Astrocyte of the spinal cord (primary cell): ENCODE measurements around the gene SCN8A.

Experiments used
- DNase-seq: peaks from one replicate; pipeline ENCODE4 v3.0.0; 2011; ENCODE audit warnings: low read depth, low spot score
- H3K4me3 ChIP-seq: 2 replicates; pipeline ENCODE4 v1.5.1; 2011; ENCODE audit warnings: low read depth, mild to moderate bottlenecking, low read length, moderate library complexity
- CTCF ChIP-seq: IDR thresholded peaks from 2 replicates; pipeline ENCODE4 v1.5.1; 2012; ENCODE audit warnings: low read depth, mild to moderate bottlenecking, low read length, inconsistent platforms
- in situ Hi-C: cut with HindIII; loops from 2 replicates; pipeline ENCODE4 v1.10.0; 2017; ENCODE audit warnings: low sequenced_read_pairs

Gene SCN8A

GRCh38 chr12:51819736-51820525, 228.9 kb downstream of the SCN8A start:
- DNase-seq = peak; percentile 17
- H3K4me3 ChIP-seq = peak overlapping the region; percentile 26
- TF ChIP-seq CTCF = no peak
- in situ Hi-C loops = no loop called here

DNA sequence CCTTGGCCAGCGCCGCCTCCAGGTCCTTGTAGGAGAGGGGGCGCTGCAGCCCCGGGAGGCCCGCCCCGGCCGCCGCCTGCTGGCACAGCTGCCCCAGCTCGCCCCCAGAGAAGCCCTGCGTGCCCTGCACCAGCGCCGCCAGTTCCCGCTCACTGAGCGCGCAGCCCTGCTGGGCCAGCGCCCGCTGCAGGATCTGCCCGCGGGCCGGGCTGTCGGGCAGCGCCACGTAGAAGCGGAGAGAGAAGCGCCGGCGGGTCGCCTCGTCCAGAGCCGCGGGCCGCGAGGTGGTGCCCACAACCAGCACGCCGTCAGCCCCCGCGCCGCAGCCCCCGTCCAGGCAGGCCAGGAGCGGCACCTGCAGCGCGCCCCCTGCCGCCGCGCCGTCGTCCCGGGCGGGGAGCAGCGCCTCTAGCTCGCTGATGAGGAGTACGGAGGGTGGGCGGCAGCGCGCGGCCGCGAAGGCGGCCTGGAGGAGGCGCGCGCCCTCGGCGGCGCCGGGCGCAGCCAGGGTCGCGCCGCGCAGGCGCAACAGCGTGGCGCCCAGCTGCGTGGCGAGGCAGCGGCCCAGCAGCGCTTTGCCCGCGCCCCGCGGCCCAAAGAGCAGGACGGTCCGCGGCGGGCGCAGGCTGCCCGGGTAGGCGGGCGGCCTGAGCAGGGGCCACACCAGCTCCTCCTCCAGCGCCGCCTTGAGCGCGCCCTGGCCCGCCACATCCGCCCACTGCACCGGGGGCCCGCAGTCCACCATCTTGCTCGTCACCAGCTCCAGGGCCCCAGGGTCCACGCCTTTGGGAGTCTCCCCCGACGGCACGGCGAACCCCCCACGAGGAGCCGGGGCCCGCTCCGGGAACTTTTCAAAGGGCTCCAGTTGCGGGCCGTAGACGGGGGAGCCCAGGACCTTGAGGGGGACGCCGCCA, 229.8 kb downstream of the SCN8A start:
- TF ChIP-seq CTCF = peak; percentile 11
- in situ Hi-C loops = no loop called here
- peak overlapping the region; percentile 44 for H3K4me3 ChIP-seq
- peak; percentile 38 for DNase-seq

GRCh38 chr12:51821440-51822260, 230.6 kb downstream of the SCN8A start:
- DNase-seq = no peak
- in situ Hi-C loops = no loop called here
- no peak for TF ChIP-seq CTCF
- H3K4me3 ChIP-seq = peak overlapping the region; percentile 44

GRCh38 chr12:51822261-51822616, 231.2 kb downstream of the SCN8A start:
- peak overlapping the region; percentile 18 for H3K4me3 ChIP-seq
- DNase-seq = no peak
- no peak for TF ChIP-seq CTCF
- in situ Hi-C loops = no loop called here

DNA sequence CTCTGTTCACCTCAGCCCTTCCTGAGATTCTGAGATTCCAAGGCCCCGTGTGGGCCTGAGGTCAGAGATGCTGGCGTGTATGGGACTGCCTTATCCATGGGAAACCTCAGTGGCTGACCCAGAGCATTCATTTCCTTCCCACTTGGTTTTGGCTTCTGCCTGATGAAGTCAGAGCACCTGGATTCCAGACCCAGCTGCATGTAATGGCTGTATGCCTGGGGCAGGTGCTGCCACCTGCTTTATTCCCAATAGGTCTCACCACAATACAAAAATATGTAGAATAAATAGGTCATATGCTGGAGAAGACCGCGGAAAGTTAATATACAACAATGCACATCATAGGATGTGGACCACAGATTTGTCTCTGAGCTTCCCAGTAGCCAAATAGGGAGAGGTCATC, 231.9 kb downstream of the SCN8A start:
- no peak for TF ChIP-seq CTCF
- in situ Hi-C loops = no loop called here
- no peak for DNase-seq
- H3K4me3 ChIP-seq = no peak overlapping the region
